Eye (tissue), 1 donor: ENCODE measurements around the gene MOB1B.
"Not testable (repeated sequence)": the region's sequence is repeated elsewhere in the genome, so short reads cannot be mapped to it uniquely, and the experiment has no call there.

Source experiments
- DNase-seq: peaks from one replicate; pipeline ENCODE4 v3.0.0-alpha.2; 2015

The MOB1B gene

DNA sequence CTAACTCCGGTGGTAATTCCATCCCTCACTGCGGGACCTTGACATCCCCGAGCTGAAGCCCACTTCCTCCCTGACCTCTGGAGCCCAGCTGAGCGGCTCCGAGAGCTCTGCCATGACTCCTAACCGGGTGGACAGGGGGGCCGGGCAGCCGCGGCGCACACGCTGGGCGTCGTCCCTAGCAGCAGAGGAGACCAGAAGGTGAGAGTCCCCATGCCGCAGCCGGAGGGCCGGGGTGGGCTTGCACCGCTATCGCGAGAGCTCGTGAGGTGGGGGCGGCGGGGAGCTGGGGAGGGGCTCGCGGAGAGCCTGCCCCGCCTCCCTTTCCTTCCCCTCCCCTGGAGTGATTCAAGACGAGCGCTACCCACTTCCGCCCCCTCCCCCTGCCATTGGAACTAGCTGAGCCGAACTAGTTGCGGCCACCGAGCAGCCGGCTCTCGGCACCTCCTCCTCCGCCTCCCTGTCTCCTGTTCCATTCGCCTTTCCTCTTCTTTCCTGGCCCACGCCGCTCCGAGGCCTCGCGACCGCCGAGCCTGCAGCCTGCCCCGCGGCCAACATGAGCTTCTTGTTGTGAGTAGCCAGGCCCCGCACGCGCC lies at the start of gene MOB1B:
TSS of gene MOB1B (plus strand) at position 386 of the 593 bp plus-strand sequence. CDS start at position 554, 168 bp downstream.
- peak; percentile 97 for DNase-seq

DNA sequence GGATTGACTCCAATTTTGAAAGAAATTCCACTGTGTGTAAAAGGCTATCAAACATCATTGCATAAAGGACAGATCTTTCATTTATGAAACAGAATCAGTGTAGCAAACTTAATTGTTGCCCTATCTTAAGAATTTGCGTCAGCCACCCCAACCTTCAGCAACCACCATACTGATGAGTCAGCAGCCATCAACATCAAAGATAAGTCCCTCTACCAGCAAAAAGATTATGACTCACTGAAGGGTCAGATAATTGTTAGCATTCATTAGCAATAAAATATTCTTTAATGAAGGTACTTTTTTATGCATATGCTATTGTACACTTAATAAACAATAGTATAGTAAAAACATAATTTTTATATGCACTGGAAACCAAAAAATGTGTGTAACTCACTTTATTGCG lies 46.7 kb upstream of the MOB1B start:
- DNase-seq, result no peak

DNA sequence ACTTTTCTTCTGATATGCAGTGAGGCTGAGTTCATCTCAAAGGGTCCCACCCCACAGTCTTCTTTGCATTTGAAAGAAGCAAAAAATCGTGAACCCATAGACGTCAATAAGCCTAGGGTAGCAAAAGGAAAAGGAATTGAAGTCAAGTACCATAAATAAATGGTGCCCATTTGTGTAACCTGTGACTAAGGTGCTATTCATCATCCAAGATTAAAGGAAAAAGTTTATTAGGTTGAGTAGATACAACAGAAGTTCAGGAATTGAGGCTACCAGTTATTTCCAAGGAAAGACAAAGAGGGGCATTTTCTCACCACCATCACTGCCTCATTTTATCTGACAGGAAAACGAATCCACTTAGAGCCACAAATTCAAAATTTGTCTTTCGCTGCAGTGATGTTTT lies 43.7 kb upstream of the MOB1B start:
- DNase-seq, result no peak

GRCh38 chr4:70859066-70859465 lies 43.1 kb upstream of the MOB1B start:
- DNase-seq, result no peak

DNA sequence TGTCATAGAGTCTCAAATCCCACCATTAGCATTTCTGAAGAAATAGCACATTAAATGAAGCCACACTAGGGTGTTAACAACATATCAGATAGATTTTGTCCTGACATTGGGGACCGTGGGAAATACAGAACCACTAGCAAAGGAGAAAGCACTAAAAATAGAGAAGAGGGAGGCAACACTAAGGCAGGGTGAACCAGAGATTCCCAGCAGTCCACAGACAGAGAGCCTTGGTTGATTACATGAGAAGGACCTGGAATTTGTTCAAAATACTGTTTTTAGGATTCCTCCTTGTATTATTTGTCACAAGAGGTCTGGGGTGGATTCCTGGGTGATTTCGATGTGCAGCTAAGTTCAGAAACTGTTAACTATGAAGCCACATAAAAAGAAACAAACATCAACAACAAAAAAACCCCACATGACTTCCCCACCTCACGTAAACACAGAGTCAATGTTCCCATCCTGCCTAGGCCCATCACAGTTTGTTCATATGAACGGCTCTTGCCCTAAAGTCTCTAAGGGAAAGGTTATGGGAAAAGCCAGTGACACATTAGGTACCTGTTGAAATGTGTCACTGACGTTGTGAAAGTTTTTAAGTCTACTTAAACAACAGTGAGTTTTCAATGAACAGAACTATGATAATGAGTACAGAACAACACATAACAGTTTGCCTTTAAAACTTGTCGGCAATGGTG lies 38.9 kb upstream of the MOB1B start:
- DNase-seq, result no peak

DNA sequence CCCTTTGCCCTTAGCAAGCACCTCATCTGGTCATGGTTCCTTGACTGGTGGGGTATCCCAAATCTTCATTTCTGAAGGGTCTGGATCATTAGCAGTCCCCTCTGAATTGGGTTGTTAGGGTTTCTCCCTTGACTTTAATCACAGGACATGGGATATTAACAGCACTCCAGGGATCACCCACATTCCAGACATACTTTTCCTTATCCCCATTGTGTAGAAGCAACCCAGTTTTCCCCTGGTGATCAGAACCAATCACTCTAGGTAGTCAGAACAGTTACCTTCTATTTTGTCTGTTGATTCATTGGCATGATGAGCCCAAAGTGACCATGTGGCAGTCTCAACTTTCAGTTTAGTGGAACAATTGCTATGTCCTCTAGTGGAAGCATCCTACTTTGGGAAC lies 33.4 kb upstream of the MOB1B start:
- no peak for DNase-seq

GRCh38 chr4:70873216-70873615 lies 29.0 kb upstream of the MOB1B start:
- no peak for DNase-seq

DNA sequence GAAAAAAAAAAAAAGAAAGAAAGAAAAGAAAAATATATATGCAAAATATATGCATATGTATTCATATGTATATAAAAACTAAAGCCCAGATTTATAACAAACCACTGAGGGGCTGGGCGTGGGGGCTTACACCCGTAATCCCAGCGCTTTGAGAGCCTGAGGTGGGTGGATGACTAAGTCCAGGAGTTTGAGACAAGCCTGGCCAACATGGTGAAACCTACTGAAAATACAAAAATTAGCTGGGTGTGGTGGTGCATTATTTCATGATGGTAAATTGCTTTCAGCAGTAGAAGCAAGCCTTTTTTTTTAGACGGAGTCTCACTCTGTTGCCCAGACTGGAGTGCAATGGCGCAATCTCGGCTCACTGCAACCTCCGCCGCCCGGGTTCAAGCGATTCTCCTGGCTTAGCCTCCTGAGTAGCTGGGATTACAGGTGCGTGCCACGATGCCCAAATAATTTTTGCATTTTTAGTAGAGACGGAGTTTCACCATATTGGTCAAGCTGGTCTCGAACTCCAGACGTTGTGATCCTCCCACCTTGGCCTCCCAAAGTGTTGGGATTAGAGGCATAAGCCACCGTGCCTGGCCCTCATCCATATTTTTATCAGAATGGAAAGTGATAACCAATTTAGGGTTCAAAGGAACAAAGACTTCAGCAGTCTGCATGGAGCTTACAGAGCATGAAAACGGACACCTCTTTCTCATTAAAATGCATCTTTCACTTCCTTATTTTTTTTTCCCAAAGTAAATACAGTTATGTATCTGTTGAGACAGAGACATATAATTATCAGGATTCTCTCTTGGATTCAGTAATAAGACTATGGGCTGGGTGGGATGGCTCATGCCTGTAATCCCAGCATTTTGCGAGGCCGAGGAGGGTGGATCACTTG lies 27.7 kb upstream of the MOB1B start:
- no peak for DNase-seq

GRCh38 chr4:70877556-70877955 lies 24.6 kb upstream of the MOB1B start:
- no peak for DNase-seq

GRCh38 chr4:70880739-70881138 lies 21.4 kb upstream of the MOB1B start:
- DNase-seq, result no peak

GRCh38 chr4:70885174-70885573 lies 17.0 kb upstream of the MOB1B start:
- no peak for DNase-seq

- DNase-seq, result no peak
These were observed 9.9 kb upstream of the MOB1B start for GRCh38 chr4:70892086-70892769.

DNA sequence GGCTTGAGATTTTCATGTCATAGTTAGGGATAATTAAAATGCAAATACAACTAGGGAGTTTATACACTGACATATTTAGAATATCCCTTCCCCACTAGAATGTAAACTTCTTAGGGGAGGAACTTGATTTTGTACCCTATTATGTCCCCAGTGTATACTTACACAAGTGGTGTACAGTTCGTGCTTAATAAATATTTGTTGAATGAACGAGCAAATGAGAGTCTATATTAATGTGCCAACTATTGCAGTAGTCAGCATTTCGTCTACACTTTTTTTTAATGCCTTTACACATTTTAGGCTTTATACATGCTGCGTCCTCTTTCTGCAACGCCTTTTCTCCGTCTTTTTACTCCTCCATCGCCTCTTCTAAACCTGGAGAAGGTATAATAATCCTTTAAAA lies 8.4 kb upstream of the MOB1B start:
- DNase-seq, result no peak

- no peak for DNase-seq
These were observed 6.8 kb upstream of the MOB1B start for GRCh38 chr4:70895405-70895804.

DNA sequence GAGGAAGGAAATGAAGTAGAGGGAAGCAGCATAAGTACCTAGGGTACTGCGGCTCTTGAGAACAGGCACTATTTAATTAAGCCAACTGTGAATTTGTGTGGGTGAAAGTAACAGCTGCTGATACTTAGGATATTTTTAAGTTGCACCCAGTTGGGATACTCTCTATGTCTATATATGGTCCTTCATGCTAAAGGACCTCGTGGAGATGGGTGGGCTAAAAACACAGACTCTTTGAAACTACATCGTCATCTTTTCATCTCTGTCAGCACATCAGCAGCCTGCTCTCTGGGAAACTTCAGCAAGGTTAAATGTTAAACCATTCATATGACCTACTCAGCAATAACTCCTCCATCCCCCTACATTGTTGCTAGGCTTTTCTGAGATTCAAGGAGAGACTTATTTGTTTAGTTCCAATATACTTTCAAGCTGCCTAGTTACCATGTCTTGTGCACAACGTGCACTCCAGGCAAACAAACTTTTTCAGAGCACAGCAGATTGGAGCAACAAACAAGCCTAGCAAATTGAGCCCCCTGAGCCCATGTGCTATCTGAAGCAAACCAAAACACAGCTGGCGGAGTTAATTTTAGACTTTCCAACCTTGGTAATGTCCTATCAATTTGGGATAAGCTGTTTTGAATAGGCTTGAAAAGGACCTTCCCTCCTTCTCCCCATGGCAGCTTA lies 6.2 kb upstream of the MOB1B start:
- no peak for DNase-seq

GRCh38 chr4:70898581-70898980 lies 3.6 kb upstream of the MOB1B start:
- not testable (repeated sequence) for DNase-seq

DNA sequence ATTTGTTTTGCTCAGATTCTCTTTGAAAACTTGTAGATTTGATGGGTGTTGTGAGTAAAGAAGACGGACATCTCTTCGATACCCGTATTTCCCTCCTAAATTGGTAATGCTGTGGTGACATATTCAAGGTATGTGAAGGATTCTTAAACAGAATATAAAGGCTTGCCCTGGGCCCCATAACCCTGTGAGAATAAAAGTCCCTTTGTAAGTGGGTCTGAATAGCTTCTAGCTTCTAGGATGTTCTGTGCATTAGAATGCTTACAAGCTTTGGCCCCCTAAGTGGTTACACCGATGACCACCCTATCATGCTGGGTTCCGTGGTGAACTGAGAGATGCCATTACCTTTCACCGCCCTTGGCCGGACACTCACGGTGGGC lies 574 bp upstream of the MOB1B start:
- no peak for DNase-seq

DNA sequence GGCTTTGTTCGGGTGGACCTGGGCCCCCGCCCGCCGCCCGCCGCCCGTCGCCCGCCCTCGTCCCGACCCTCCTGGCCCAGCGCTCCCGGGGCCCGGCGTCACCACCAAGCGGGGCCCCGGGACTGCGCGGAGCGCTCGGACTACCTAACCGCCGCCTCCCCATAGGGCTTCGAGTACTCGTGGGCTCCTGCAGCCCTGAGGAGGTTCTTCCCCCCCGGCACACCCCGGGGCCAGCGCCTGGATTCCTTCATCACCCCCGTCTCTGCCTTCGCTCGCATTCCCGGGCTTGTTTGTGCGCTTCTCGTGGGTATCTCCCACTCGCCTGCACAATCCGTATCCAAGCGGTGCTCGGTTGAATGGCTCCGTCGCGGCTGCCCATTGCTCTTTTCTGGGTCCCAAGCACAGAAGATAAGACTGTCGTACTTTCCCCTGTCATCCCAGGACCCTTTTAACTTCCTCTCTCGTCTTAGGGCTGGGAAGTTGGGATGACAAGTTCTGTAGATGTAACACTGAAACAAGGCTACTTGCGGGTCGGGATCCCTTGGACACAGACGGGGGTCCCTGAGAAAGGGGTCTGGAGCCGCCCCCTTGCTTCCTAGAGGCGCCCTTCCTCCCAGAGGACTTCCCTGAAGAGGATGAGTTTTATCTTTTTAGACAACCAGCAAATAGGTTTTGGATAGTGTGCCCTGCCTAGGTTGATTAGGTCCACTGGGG lies 565 bp downstream of the MOB1B start:
- peak; percentile 87 for DNase-seq

DNA sequence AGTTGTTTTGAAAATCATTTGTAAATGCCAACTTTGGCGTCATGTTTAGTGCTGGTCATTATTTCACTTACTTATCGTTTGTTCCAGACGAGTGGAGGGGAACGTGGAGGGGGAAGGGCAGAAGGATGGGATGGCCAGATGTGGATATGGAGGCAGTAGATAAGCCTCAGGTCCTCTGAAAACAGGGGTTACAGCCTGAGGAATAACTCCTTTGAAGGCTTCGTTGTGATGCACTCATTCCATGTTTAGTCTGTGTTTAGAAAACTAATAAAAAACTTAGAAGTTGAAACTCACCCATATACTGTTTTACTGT lies 1.1 kb downstream of the MOB1B start:
- no peak for DNase-seq

- no peak for DNase-seq
These were observed 6.9 kb downstream of the MOB1B start for GRCh38 chr4:70908993-70909556.

DNA sequence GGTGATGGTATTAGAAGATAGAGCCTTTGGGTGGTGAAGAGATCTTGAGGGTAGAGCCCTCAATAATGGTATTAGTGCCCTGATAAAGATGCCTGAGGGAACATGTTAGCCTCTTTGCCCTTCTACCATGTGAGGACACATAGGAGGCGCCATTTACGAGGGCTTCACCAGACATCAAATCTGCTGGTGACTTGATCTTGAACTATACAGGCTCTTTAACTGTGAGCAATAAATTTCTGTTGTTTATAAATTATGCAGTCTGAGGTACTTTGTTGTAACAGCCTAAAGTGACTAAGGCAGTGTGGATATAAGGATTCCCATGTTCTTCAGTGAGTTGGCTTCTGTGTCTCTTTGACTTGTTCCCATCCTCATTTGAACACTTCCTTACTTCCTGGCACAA lies 11.8 kb downstream of the MOB1B start:
- DNase-seq, result no peak

DNA sequence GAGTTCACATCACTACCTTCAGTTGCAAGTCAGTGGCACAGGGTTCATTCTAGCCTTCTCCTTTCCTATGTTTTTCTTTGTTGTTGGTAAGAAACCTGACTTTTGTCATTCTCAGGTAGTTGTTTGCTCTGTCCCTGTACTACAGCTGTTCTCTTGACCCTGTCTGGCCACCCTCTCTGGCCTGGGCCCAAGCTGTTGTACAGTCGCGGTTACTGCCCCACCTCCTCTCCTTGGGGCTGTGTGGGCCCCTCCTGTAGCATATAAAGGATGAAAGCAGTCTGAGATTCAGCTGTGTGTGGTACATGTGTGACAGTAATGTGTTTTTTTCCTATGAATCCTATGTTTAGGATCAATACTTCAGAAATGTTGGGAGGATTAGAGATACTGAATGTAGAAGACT lies 12.5 kb downstream of the MOB1B start:
- no peak for DNase-seq
